Hematopoietic multipotent progenitor cell treated with erythropoietin and hydrocortisone succinate and interleukin-3 and kit ligand, for 8 days (in vitro differentiated cells): ENCODE data around the gene SP140L.
A peak's percentile ranks its signal among the peaks of the same experiment; 100 is the strongest.
"Not testable (repeated sequence)": the region's sequence is repeated elsewhere in the genome, so short reads cannot be mapped to it uniquely, and the experiment has no call there.

Experiments used
- DNase-seq: peaks from one replicate; pipeline ENCODE4 v3.0.0-alpha.2; 2015

The SP140L gene

GRCh38 chr2:230423851-230424458, 97.0 kb downstream of the SP140L start:
- DNase-seq: no peak

- no peak for DNase-seq
Observed at GRCh38 chr2:230425377-230425776, 98.4 kb downstream of the SP140L start.

GRCh38 chr2:230429513-230429912, 102.5 kb downstream of the SP140L start:
- DNase-seq: no peak

- DNase-seq: no peak
Observed at GRCh38 chr2:230430957-230431910, 104.2 kb downstream of the SP140L start.

GRCh38 chr2:230434677-230435324, 107.8 kb downstream of the SP140L start:
- no peak for DNase-seq

GRCh38 chr2:230435431-230435830, 108.4 kb downstream of the SP140L start:
- no peak for DNase-seq

- not testable (repeated sequence) for DNase-seq
Observed at GRCh38 chr2:230439121-230439520, 112.1 kb downstream of the SP140L start.

- DNase-seq: peak; percentile 62
Observed at GRCh38 chr2:230439590-230439989, 112.6 kb downstream of the SP140L start.

GRCh38 chr2:230441227-230441897, 114.4 kb downstream of the SP140L start:
- peak; percentile 69 for DNase-seq

GRCh38 chr2:230443541-230443940, 116.5 kb downstream of the SP140L start:
- no peak for DNase-seq

- DNase-seq: no peak
Observed at GRCh38 chr2:230444832-230445231, 117.8 kb downstream of the SP140L start.

- no peak for DNase-seq
Observed at GRCh38 chr2:230447036-230447435, 120.0 kb downstream of the SP140L start.

GRCh38 chr2:230447455-230448451, 120.8 kb downstream of the SP140L start:
- no peak for DNase-seq

- no peak for DNase-seq
Observed at GRCh38 chr2:230449901-230450467, 123.0 kb downstream of the SP140L start.

- DNase-seq: no peak
Observed at GRCh38 chr2:230453006-230453405, 126.0 kb downstream of the SP140L start.
